ENCODE results near the gene NDUFS1. TPM values are rescaled to one million over a fixed set of nuclear protein-coding genes. Genes with fewer than 3 reads are reported as not detected.

Gene NDUFS1
- total and polyA plus RNA-seq, 2 experiments from 2014 or later, result 34.5 to 97.9 TPM

DNA sequence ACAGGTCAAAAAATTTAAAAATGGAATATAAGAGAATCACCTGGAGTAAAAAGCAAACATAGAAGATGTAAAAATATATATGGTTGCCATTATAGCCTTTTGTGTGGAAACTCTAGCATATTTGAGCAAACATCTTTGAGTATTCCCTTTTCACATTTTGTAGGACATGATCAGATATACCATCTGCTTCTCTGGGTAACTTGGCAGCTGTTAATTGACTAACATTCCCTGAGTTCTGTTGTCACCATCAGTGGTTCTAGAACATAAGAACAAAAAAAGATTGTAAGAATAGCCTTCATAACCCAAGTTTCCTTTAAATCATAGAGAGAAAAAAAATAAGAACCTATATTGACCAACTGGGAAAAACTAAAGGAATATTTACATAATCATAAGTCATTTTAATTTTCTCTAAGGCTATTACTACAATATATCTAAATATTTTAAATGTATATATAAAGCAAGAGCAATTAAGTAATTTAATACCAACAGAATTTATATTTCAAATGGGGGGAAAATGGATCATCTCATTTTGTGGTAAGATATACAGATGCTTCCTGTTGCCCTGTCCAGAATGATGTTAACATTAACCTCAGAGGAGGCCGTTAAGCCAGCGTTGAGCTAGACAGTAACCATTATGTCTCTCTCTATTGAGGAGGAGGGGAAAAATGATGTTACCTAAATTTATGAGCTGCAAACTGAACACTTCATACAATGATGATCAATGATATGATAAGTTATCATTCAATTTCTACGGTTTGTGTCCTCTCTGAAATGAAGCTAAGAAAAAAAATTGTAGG lies 63.5 kb downstream of the NDUFS1 start:
- TF ChIP-seq ZNF114 (CRISPR knock-in tag; IDR thresholded peaks at IDR 0.05), result no peak
- no peak for TF ChIP-seq NANOG (IDR thresholded peaks at IDR 0.05; ENCODE audit: borderline replicate concordance)
- TF ChIP-seq EZH2 (IDR thresholded peaks at IDR 0.05; ENCODE audit: low read depth, unreplicated experiment), result no peak
- no peak for TF ChIP-seq JUNB (IDR thresholded peaks at IDR 0.05; ENCODE audit: unreplicated experiment)
- TF ChIP-seq EZH2phosphoT487 (IDR thresholded peaks at IDR 0.05; ENCODE audit: unreplicated experiment), result no peak
- TF ChIP-seq STAT1 (IDR thresholded peaks at IDR 0.05; ENCODE audit: unreplicated experiment), result no peak
- TF ChIP-seq, protein P1, sequence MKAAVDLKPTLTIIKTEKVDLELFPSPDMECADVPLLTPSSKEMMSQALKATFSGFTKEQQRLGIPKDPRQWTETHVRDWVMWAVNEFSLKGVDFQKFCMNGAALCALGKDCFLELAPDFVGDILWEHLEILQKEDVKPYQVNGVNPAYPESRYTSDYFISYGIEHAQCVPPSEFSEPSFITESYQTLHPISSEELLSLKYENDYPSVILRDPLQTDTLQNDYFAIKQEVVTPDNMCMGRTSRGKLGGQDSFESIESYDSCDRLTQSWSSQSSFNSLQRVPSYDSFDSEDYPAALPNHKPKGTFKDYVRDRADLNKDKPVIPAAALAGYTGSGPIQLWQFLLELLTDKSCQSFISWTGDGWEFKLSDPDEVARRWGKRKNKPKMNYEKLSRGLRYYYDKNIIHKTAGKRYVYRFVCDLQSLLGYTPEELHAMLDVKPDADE (IDR thresholded peaks at IDR 0.05), result no peak
- TF ChIP-seq, protein P2, sequence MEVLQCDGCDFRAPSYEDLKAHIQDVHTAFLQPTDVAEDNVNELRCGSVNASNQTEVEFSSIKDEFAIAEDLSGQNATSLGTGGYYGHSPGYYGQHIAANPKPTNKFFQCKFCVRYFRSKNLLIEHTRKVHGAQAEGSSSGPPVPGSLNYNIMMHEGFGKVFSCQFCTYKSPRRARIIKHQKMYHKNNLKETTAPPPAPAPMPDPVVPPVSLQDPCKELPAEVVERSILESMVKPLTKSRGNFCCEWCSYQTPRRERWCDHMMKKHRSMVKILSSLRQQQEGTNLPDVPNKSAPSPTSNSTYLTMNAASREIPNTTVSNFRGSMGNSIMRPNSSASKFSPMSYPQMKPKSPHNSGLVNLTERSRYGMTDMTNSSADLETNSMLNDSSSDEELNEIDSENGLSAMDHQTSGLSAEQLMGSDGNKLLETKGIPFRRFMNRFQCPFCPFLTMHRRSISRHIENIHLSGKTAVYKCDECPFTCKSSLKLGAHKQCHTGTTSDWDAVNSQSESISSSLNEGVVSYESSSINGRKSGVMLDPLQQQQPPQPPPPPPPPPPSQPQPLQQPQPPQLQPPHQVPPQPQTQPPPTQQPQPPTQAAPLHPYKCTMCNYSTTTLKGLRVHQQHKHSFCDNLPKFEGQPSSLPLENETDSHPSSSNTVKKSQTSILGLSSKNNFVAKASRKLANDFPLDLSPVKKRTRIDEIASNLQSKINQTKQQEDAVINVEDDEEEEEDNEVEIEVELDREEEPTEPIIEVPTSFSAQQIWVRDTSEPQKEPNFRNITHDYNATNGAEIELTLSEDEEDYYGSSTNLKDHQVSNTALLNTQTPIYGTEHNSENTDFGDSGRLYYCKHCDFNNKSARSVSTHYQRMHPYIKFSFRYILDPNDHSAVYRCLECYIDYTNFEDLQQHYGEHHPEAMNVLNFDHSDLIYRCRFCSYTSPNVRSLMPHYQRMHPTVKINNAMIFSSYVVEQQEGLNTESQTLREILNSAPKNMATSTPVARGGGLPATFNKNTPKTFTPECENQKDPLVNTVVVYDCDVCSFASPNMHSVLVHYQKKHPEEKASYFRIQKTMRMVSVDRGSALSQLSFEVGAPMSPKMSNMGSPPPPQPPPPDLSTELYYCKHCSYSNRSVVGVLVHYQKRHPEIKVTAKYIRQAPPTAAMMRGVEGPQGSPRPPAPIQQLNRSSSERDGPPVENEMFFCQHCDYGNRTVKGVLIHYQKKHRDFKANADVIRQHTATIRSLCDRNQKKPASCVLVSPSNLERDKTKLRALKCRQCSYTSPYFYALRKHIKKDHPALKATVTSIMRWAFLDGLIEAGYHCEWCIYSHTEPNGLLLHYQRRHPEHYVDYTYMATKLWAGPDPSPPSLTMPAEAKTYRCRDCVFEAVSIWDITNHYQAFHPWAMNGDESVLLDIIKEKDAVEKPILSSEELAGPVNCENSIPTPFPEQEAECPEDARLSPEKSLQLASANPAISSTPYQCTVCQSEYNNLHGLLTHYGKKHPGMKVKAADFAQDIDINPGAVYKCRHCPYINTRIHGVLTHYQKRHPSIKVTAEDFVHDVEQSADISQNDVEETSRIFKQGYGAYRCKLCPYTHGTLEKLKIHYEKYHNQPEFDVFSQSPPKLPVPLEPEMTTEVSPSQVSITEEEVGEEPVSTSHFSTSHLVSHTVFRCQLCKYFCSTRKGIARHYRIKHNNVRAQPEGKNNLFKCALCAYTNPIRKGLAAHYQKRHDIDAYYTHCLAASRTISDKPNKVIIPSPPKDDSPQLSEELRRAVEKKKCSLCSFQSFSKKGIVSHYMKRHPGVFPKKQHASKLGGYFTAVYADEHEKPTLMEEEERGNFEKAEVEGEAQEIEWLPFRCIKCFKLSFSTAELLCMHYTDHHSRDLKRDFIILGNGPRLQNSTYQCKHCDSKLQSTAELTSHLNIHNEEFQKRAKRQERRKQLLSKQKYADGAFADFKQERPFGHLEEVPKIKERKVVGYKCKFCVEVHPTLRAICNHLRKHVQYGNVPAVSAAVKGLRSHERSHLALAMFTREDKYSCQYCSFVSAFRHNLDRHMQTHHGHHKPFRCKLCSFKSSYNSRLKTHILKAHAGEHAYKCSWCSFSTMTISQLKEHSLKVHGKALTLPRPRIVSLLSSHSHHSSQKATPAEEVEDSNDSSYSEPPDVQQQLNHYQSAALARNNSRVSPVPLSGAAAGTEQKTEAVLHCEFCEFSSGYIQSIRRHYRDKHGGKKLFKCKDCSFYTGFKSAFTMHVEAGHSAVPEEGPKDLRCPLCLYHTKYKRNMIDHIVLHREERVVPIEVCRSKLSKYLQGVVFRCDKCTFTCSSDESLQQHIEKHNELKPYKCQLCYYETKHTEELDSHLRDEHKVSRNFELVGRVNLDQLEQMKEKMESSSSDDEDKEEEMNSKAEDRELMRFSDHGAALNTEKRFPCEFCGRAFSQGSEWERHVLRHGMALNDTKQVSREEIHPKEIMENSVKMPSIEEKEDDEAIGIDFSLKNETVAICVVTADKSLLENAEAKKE (CRISPR knock-in tag; IDR thresholded peaks at IDR 0.05), result no peak
- Histone ChIP-seq H3K36me3 (ENCODE audit: insufficient read depth) (no peaks in the 10 kb centered on the region), H3F3A (replicated peaks; ENCODE audit: low read depth) (no peaks in the 10 kb centered on the region), H3K4me1 (ENCODE audit: insufficient read depth) (no peaks in the 10 kb centered on the region), H3K27ac (ENCODE audit: low read depth) (no peak overlapping the region), H3K4me3 (no peak overlapping the region), H2AFZ (no peak overlapping the region), H3K4me2 (no peak overlapping the region), H3K79me2 (replicated peaks; ENCODE audit: insufficient read depth) (no peaks in the 10 kb centered on the region), H3K9me2 (ENCODE audit: insufficient read depth) (no peaks in the 10 kb centered on the region), H4K20me1 (replicated peaks; ENCODE audit: insufficient read depth) (no peaks in the 10 kb centered on the region), H3K27me3 (ENCODE audit: insufficient read depth) (no peaks in the 10 kb centered on the region)
- Mint-ChIP-seq H3K27me3 (ENCODE audit: insufficient read depth, low read depth, poor library complexity) (peaks cover 2% of the 10 kb centered on the region), H3K4me1 (peaks cover 10% of the 10 kb centered on the region; the same call in 2 of the 3 replicates), H3K9me3 (no peaks in the 10 kb centered on the region), H3K36me3 (ENCODE audit: low read depth) (0 out of 3 replicates have a peak, but pooled peaks cover 2% of the 10 kb centered on the region), H3K27ac (no peak overlapping the region), H3K4me3 (no peak overlapping the region)
- no peak for DNase-seq (ENCODE audit: low spot score)
- ATAC-seq, result no peak

Data from GM23338 (cell line).